ENCODE measurements around the gene RINL.
"Not testable (repeated sequence)": the region's sequence is repeated elsewhere in the genome, so short reads cannot be mapped to it uniquely, and the experiment has no call there.

RINL gene

DNA sequence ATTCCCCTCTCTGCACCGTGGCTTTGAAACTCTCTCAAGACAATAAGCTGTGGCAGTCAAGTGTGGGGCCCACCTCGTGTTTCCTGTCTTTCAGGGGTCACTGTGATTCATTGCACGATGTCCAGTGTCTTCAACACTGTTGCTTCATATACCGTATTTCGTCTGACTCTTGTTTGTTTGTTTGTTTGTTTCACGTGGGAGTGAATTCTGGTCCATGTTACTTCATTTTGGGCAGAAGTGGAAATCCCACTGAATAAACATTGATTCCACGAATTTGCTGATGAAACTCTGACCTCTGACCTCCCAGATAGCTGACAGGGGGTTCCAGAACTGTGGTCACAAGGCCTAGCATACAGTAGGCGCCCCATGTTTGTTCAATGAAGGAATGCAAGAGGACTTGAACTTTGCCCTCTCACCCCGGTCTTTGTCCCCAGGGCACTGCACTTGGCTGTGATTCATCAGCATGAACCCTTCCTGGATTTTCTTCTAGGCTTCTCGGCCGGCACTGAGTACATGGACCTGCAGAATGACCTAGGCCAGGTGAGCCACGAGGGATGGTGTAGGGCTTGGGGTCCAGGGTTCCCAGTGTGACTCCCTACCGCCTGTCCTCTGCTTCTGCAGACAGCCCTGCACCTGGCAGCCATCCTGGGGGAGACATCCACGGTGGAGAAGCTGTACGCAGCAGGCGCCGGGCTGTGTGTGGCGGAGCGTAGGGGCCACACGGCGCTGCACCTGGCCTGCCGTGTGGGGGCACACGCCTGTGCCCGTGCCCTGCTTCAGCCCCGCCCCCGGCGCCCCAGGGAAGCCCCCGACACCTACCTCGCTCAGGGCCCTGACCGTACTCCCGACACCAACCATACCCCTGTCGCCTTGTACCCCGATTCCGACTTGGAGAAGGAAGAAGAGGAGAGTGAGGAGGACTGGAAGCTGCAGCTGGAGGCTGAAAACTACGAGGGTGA is 26.8 kb upstream of the RINL start:
- DNase-seq (ENCODE audit: low spot score), result no peak

DNA sequence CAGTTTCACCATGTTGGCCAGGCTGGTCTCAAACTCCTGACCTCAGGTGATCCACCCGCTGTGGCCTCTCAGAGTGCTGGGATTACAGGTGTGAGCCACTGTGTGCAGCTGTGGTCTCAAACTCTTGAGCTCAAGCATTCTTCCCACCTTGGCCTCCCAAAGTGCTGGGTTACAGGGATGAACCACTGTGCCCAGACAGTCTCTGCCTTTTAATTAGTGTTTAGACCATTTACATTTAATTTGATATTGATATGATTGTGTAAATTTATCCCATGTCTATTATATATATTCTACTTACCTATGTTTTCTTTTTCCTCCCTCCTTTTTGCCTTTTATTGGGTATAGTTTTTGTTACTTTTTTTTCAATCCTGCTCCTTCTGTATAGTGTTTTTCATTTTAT is 23.6 kb upstream of the RINL start:
- no peak for DNase-seq (ENCODE audit: low spot score)

DNA sequence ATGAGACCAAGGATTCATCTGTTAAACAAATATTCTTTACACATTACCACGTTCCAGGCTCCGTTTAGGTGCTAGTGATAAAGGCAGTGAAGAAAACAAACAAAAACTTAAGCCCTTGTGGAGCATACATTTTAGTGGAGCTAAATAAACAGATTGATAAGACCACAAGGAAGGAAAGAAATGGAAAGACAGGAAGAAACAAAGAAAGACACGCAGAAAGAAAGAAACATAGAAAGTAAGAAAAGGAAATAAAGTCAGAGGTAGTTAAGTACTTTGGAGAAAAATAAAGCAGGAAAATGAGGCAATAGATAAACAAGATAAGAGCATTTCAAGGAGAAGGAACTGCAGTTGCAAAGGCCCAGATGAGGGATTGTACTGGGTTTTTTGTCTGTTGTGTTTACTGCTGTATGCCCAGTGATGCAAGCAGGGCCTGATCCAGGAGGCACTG is 22.7 kb upstream of the RINL start:
- DNase-seq (ENCODE audit: low spot score), result no peak

DNA sequence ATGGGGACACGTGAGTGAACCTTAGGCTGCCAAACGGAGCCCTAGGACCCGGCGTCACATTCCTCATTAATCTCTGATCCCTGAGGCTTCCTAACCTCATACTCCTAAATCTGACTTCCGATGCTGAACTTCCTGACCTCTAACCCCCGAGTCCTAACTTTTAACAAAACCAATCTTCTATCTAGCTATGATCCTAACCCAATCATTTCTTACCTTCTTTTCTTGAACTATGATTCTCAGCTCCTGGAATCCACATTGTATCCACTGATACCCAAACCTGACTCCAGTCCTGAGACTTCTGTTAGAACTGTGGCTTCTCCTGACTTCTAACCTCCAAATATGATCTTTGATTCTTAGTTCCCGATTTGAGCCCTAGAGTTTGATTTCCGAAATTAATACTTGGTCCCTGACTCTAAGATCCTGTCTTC is 22.1 kb upstream of the RINL start:
- DNase-seq (ENCODE audit: low spot score), result no peak

DNA sequence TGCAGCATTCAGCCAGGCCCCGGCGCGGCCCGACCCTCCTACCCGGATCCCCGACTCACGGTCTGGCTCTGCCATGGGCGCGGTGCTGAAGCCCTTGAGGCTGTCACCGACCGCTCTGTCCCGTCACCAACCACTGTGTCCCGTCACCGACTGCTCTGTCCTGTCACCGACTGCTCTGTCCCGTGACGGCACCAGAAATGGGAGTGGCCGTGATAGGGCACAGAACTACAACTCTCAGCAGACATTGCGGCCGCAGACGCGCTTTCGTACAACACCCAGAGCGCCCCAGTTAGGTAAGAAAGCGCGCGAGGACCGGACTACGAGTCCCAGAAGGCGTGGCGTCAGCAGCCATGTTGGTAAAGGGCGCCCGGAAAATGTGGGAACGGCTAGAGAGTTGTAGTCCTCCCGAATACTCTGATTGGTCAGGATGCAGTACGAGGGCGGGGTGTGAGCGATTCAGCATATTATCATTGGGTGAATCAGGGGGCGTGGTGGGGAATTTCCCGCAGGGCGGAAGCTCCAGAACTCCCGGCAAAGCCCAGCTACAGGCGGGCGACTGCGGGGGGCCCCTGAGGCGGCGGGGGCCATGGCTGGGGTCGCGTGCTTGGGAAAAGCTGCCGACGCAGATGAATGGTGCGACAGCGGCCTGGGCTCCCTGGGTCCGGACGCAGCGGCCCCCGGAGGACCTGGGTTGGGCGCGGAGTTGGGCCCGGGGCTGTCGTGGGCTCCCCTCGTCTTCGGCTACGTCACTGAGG is 21.5 kb upstream of the RINL start, which contains the start of the genes NFKBIB and SIRT2:
Gene NFKBIB (plus strand): TSS at position 523 of the 755 bp plus-strand sequence. CDS start 64 bp downstream, at position 587.
Gene SIRT2 (minus strand): TSS at position 172 of the 755 bp plus-strand sequence. CDS start 97 bp downstream, at position 75.
- peak; percentile 97 for DNase-seq (ENCODE audit: low spot score)

DNA sequence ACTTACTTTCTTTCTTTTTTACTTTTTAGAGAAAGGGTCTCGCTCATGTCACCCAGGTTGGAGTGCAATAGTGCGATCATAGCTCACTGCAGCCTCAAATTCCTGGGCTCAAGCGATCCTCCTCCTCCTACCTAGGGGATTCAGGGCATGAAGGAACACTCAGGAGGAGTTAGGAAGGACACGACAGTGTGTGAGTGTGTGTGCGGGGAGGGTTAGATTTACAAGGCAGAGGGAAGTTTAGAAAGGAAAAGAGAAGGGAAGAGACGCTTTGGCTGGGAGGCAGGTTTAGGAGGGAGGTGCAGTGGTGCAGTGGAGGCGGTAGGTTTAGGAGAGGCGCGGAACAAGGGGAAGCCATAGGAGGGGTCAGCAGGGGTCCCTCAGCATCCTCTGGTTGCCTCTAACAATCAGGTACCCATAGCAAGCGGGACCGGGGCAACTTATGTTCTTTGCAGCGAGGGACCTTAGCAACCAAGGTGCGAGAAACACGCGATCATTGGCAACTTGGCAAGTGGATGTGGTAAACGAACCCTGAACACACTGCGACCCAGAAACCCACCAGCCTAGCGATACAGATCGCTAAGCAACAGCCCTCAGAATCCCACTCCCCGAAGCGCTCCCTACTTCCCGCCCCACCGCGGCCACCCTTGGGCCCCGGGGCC is 20.8 kb upstream of the RINL start:
- DNase-seq (ENCODE audit: low spot score), result no peak

DNA sequence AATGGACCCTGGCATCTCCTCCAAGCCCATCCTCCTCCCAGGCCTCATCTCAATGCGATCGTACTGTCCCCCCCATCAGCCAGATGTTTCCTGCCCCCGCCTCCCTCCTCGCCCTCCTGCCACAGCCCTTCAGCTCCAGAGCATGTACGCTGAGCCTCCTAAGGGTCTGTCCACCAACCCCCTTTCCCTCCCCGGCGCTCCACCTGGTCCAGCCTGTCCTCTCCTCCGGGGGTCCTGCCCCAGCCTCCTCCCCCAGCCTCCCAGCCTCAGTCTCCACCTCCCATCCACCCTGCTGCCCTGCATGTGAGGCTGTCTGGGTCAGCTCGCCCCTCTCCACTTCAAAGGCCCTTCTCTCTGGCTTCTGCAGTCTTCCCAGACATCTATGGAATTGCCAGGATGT is 16.9 kb upstream of the RINL start:
- no peak for DNase-seq (ENCODE audit: low spot score)

DNA sequence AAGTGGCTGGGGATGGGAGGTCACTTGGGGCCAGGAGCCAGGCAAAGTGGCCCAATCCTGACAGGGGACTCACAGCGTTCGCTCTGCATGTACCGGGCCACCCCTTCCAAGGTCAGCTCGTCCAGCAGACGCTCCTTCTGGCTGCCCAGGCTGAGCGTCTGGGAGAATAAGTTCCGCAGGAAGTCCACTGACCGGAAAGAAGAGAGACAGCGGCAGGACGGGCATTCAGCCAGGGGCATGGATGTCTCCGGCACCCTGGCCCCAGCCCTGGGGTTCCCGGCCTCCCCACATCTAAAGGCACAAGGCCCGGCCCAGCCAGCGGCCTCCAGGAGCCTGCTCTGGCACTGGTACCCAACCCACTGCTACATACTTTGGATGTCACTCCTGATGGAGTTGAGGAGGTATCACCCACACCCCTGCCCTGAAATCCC is 15.3 kb upstream of the RINL start:
- DNase-seq (ENCODE audit: low spot score), result no peak

DNA sequence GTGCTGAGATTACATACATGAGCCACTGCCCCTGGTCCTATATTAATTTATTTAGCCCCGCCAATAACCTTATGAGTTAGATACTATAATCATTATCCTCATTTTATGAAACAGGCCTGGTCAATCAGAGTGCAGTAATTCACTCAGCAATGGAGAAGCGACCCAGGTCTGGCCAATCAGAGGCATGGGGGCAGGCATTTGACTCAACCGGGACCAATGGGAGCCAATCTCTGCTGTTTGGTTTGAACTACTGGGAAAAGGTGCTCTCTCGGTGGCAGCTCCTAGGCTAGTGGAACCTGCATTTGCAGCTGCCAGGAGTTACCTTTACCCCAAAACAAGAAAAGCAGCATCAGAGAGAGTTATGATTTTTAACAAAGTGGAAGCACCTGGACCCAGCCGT is 14.8 kb upstream of the RINL start:
- DNase-seq (ENCODE audit: low spot score), result peak; percentile 60

DNA sequence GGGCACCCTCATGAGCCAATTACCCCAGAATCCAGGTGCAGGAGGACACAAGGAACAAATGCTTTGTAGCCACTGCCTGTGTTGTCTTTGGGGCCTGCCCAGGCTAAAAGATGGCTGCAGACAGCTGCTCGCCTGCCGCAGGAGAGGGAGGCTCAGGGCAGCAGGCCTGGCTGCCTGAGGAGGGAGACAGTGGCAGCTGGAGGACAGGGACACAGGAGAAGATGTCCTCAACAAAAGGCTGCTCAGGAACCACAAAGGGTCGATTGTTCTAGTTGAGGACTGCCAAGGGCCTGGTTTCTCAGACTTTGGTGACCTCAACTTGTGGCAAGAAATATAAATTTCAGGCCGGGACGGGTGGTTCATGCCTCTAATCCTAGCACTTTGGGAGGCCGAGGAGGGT is 13.7 kb upstream of the RINL start:
- DNase-seq (ENCODE audit: low spot score), result no peak

DNA sequence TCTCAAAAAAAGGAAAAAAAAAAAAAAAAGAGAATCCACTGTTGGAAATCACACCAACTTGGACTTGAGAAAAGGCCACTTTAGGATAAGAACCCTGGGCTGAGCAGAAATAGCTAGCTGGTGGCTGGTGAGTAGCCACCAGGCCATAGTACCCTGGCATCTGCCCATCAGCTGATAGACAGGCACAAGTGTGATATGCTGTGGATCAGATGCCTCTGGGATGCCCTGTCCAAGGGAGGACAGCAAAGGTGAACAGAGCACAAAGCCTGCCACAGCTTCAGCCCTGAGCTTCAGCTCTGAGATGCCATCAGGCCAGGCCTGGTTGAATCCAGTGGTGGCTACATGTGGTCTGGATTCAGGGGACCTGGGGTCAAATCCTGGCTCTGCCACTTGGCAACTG is 12.6 kb upstream of the RINL start:
- no peak for DNase-seq (ENCODE audit: low spot score)

DNA sequence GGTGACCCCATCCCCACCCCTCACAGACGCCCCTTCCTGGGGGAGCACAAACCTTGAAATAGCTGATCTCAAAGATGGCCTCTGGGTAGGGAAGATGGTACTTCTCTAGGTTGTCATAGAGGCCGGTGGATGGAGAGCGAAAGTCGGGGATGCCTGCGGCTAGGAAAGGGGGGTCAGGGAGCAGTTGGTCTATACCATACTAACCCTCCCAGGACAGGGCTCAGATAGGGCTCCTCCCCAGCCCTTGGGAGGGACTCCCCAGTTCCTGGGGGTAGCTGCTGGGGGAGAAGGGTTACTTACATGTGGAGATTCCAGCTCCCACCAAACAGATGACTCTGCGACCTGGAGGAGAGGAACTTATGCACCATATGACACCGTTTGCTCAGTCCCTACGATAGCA is 11.7 kb upstream of the RINL start:
- no peak for DNase-seq (ENCODE audit: low spot score)

DNA sequence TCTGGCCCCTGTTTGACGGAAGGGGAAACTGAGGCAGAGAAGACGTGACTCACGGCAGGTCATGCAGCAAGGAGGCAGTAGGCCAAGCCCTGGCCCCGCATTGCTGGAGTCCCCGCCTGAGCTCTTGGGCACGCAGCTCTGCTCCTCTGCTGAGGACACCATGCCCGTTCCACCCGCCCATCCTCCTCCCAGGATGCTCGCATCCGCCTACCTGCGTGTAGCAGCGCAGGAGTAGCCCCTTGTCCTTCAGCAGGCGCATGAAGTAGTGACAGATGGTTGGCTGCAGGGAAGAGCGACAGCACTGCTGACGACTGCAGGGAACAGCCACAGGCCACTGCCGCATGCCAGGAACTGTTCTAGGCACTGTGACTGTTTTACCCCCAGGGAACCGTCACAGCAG is 10.8 kb upstream of the RINL start:
- DNase-seq (ENCODE audit: low spot score), result peak; percentile 13

DNA sequence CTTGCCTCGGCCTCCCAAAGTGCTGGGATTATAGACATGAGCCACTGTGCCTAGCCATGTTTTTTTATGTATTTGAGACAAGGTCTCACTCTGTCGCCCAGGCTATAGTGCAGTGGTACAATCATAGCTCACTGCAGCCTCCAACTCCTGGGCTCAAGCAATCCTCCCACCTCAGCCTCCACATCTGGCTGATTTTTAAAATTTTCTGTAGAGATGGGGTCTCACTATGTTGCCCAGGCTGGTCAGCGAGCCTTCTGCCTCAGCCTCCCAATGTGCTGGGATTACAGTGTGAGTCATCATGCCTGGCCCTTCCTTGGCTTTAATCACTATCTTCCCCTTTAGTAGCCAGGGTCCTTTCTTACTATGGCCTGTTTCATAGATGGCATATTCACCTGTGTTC is 6.6 kb upstream of the RINL start:
- DNase-seq (ENCODE audit: low spot score), result not testable (repeated sequence)

DNA sequence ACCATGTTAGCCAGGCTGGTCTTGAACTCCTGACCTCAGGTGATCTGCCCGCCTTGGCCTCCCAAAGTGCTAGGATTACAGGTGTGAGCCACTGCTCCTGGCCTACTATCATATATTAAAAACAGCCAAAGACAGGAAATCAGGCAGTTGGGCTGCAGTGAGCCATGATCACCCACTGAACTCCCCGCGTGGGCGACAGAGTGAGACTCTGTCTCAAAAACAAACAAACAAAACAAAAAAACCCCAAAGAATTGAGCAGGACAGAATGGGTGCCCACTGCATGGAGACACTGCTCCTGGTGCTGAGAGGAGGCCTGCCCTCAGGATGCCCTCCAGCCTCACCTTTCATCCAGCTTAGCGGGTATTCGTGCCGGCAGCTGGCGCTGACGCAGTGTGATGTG is 5.2 kb upstream of the RINL start:
- DNase-seq (ENCODE audit: low spot score), result no peak

DNA sequence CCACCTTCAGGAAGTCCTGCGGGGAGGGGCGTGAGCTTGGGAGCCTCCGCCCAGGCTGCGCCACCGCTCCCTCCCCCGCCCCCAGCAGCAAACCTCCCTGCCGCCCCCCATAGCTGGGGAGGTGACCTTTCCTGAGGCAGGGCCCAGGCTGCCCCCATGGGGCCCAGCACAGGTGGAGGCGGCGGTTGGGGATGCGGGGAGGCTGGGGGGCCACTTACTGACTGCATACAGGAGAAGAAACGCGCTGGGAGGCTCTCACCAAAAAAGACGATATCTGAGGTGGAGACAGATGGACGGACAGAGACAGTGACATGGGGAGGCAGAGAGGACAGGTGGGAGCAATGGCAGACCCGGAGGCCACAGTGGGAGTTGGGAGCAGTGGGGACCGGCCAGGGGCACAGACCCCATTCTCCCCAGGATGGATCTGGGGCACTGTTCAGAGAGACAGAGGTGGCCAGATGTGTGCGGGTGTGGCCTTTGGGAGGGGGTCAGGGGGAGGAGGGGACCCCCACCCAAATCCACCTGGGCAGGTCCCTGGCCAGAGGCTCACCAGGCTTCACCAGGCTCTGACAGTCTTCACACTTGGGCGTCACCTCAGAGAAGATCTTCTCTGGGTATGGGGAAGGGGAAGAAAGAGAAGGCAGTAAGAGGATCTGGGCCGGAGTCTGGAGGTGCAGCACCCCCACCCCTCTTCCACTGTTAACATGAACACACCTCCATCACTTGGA is 3.0 kb upstream of the RINL start:
- no peak for DNase-seq (ENCODE audit: low spot score)

DNA sequence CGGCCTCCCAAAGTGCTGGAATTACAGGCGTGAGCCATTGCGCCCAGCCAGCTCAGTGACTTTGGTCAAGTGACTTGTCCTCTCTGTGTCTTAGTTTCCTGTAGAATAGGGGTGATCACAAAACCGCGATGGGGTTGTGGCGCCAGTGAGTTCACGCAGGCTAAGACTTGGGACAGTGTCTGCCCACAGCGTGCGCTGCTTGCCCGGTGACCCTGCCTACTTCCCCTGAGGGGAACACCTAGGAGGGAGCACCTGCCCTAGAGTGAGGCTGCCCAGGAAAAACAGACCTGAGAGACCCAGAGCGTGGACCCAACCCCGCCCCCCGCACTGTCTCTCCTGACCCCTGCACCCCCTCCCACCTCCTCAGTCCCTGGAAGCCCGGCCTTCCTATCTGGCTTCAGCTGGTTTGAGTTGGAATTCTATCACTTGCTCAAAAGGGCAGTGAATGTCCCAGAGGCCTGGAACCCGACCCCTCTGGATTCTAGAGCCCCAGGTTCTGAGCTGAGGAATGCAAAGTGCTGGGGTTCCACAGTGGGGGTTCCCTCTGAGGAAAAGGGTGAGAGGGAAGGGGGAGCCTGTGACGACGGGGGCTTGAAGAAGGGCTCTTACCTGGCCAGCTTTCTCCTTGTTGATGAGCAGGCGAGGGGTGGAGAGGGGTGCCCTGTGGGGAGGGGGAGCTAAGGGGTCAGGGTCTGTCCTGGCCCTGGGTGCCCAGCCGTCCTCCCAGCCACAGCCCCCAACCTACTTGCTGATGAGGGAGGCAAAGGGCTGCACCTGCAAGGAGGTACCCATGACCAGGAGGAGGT is 2.2 kb upstream of the RINL start:
- DNase-seq (ENCODE audit: low spot score), result peak; percentile 19

DNA sequence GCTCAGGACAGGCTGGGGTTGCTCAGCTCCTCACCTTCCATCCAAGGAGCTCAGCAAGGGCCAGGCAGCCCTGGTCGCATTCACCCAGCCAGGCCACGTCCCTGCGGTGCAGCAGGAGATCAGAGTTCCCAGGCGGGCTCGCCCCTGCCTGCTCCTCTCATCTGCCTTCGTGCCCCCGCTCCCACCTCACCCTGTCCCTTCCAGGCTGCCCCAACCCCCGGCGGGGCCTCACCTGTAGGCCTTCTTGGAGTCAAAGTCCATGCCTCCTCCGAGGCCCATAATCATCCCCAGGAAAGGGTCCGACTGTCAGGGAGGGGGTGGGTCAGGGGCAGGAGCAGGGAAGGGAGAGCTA is 1.3 kb upstream of the RINL start:
- DNase-seq (ENCODE audit: low spot score), result no peak

DNA sequence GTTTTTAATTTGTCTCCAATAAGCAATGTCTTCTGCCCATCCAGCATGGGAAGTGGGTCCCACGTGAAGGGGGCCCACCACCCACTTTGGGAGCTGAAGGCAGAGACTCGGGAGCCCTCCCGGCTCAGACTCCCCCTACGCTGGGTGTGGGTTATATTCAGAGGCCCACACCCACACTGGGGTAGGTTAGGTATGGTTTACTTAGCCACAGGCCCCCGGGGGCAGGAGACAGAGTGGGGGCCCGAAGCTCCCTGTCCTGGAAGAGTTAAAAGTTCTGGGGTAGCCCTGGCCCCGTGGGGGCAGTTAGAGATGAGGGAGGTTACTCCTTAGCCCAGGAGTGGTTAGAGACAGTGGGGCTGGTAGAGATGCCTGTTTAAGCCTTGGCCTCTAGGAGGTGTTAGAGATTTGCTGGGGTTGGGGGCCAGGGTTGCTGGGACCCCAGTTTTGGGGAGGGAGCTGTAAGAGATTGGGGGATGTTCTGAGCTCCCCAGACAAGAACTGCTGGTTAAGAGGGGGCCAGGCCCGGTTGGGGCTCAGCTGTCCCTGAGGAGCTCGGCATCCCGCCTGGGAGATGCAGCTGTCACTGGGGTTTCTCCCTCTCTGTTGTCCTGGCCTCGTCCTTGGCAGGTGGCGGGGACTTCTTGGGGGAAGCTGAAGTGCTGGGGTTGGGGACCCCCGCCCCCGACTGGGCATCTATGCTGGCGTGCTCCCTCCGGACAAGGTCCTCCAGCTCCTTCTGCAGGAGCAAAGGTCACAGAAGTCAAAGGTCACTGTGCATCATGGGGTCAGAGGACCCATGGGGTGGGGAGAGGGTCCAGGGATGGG is 712 bp upstream of the RINL start:
- peak; percentile 18 for DNase-seq (ENCODE audit: low spot score)

Data from iPS-NIHi11 (cell line).